ENCODE measurements around the gene GMFB.

The GMFB gene

DNA sequence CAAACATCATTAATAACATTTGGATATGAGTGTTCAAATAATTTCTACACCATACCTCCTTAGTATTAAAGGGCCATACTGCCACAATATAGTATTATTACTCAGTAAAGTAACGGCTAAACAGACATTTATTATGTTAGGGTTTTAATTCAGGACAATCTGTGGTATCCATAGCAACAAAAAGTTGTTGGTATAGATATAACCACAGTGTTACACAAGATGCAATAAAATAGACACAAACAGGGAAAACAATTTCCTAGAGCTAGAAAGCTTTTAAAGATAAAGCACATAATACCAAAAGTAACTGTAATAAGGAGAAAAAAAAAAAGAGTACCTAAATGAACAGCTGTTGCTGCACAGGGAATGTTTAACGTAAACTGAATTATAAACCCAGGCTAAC, 63.7 kb downstream of the GMFB start:
- DNase-seq, result no peak

Measured in T1000 (cell line).